ENCODE measurements around the gene TTI1. TPM values are rescaled to one million over a fixed set of nuclear protein-coding genes. Genes with fewer than 3 reads are reported as not detected.

TTI1 gene
- total and polyA plus RNA-seq, 2 of the 13 experiments (the other 11 are each of a cell fraction or from before 2014, with no cell fraction given), result 22.9 to 39.8 TPM

DNA sequence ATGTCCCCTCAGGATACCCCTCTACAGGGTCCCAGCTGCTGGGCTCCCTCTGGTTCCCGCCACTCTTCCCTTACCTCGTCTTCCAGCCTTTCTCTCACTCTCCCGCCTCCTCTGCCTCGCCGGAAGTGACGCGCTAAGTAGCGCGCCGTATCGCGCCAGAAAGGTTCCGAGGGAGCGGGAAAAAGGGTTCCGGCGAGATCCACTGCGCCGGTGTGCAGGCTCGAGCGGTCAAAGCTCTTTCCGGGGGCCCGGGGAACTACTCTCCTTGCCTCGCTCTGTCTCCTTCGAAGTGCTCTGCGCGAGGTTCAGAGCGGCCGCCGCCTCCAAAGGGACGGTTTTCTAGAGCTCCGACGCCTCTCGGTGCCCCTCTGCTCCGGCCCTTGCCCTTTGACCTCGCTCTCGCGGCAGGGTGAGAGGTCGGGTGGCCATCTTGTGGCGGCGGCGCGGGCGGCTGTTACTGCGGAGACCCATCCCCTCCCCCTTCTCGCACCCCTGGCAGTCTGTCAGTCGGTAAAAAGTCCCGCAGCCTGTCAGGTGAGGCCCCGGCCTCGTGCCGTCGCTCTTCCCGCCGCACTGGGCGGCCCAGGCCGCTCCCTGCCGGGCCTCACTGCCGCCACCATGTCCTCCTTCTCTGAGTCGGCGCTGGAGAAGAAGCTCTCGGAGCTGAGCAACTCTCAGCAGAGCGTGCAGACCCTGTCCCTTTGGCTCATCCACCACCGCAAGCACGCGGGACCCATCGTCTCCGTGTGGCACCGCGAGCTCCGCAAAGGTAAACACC lies at the start of gene TTI1, which contains the start of gene RPRD1B (continued):
- TF ChIP-seq, protein P1, sequence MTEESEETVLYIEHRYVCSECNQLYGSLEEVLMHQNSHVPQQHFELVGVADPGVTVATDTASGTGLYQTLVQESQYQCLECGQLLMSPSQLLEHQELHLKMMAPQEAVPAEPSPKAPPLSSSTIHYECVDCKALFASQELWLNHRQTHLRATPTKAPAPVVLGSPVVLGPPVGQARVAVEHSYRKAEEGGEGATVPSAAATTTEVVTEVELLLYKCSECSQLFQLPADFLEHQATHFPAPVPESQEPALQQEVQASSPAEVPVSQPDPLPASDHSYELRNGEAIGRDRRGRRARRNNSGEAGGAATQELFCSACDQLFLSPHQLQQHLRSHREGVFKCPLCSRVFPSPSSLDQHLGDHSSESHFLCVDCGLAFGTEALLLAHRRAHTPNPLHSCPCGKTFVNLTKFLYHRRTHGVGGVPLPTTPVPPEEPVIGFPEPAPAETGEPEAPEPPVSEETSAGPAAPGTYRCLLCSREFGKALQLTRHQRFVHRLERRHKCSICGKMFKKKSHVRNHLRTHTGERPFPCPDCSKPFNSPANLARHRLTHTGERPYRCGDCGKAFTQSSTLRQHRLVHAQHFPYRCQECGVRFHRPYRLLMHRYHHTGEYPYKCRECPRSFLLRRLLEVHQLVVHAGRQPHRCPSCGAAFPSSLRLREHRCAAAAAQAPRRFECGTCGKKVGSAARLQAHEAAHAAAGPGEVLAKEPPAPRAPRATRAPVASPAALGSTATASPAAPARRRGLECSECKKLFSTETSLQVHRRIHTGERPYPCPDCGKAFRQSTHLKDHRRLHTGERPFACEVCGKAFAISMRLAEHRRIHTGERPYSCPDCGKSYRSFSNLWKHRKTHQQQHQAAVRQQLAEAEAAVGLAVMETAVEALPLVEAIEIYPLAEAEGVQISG (CRISPR knock-in tag; IDR thresholded peaks at IDR 0.05), result peak; percentile 97
- TF ChIP-seq ZNF30 (CRISPR knock-in tag; IDR thresholded peaks at IDR 0.05), result peak; percentile 80; the same call in 1 of the 2 replicates
- TF ChIP-seq ZNF263 (CRISPR knock-in tag; IDR thresholded peaks at IDR 0.05), result peak; percentile 32; the same call in 1 of the 2 replicates
- TF ChIP-seq, protein P2, sequence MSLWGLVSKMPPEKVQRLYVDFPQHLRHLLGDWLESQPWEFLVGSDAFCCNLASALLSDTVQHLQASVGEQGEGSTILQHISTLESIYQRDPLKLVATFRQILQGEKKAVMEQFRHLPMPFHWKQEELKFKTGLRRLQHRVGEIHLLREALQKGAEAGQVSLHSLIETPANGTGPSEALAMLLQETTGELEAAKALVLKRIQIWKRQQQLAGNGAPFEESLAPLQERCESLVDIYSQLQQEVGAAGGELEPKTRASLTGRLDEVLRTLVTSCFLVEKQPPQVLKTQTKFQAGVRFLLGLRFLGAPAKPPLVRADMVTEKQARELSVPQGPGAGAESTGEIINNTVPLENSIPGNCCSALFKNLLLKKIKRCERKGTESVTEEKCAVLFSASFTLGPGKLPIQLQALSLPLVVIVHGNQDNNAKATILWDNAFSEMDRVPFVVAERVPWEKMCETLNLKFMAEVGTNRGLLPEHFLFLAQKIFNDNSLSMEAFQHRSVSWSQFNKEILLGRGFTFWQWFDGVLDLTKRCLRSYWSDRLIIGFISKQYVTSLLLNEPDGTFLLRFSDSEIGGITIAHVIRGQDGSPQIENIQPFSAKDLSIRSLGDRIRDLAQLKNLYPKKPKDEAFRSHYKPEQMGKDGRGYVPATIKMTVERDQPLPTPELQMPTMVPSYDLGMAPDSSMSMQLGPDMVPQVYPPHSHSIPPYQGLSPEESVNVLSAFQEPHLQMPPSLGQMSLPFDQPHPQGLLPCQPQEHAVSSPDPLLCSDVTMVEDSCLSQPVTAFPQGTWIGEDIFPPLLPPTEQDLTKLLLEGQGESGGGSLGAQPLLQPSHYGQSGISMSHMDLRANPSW (CRISPR knock-in tag; IDR thresholded peaks at IDR 0.05; ENCODE audit: borderline replicate concordance), result peak; percentile 86
- peak; percentile 82 for TF ChIP-seq SP4 (CRISPR knock-in tag; IDR thresholded peaks at IDR 0.05)
- TF ChIP-seq ZSCAN9 (CRISPR knock-in tag; IDR thresholded peaks at IDR 0.05; ENCODE audit: borderline replicate concordance), result no peak
- TF ChIP-seq PRMT3 (CRISPR knock-in tag; IDR thresholded peaks at IDR 0.05; ENCODE audit: borderline replicate concordance, low read depth), result peak; percentile 74; the same call in 1 of the 2 replicates
- TF ChIP-seq XBP1 (CRISPR knock-in tag; IDR thresholded peaks at IDR 0.05), result peak; percentile 77; the same call in 1 of the 2 replicates
- TF ChIP-seq, protein P3, sequence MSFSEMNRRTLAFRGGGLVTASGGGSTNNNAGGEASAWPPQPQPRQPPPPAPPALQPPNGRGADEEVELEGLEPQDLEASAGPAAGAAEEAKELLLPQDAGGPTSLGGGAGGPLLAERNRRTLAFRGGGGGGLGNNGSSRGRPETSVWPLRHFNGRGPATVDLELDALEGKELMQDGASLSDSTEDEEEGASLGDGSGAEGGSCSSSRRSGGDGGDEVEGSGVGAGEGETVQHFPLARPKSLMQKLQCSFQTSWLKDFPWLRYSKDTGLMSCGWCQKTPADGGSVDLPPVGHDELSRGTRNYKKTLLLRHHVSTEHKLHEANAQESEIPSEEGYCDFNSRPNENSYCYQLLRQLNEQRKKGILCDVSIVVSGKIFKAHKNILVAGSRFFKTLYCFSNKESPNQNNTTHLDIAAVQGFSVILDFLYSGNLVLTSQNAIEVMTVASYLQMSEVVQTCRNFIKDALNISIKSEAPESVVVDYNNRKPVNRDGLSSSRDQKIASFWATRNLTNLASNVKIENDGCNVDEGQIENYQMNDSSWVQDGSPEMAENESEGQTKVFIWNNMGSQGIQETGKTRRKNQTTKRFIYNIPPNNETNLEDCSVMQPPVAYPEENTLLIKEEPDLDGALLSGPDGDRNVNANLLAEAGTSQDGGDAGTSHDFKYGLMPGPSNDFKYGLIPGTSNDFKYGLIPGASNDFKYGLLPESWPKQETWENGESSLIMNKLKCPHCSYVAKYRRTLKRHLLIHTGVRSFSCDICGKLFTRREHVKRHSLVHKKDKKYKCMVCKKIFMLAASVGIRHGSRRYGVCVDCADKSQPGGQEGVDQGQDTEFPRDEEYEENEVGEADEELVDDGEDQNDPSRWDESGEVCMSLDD (CRISPR knock-in tag; IDR thresholded peaks at IDR 0.05; ENCODE audit: borderline replicate concordance), result no peak
- peak; percentile 63 for TF ChIP-seq ZNF552 (CRISPR knock-in tag; IDR thresholded peaks at IDR 0.05; ENCODE audit: borderline replicate concordance)
- peak; percentile 13; the same call in 1 of the 2 replicates for TF ChIP-seq MAFG (CRISPR knock-in tag; IDR thresholded peaks at IDR 0.05)
- TF ChIP-seq, protein P4, sequence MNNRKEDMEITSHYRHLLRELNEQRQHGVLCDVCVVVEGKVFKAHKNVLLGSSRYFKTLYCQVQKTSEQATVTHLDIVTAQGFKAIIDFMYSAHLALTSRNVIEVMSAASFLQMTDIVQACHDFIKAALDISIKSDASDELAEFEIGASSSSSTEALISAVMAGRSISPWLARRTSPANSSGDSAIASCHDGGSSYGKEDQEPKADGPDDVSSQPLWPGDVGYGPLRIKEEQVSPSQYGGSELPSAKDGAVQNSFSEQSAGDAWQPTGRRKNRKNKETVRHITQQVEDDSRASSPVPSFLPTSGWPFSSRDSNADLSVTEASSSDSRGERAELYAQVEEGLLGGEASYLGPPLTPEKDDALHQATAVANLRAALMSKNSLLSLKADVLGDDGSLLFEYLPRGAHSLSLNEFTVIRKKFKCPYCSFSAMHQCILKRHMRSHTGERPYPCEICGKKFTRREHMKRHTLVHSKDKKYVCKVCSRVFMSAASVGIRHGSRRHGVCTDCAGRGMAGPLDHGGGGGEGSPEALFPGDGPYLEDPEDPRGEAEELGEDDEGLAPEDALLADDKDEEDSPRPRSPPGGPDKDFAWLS (CRISPR knock-in tag; IDR thresholded peaks at IDR 0.05; ENCODE audit: borderline replicate concordance), result no peak
- TF ChIP-seq ZNF564 (CRISPR knock-in tag; IDR thresholded peaks at IDR 0.05), result no peak
- TF ChIP-seq RBAK (CRISPR knock-in tag; IDR thresholded peaks at IDR 0.05), result 0 out of 2 replicates have a peak, but pooled peaks have one; percentile 51
- TF ChIP-seq TBP (CRISPR knock-in tag; IDR thresholded peaks at IDR 0.05), result no peak
- TF ChIP-seq, protein P5, sequence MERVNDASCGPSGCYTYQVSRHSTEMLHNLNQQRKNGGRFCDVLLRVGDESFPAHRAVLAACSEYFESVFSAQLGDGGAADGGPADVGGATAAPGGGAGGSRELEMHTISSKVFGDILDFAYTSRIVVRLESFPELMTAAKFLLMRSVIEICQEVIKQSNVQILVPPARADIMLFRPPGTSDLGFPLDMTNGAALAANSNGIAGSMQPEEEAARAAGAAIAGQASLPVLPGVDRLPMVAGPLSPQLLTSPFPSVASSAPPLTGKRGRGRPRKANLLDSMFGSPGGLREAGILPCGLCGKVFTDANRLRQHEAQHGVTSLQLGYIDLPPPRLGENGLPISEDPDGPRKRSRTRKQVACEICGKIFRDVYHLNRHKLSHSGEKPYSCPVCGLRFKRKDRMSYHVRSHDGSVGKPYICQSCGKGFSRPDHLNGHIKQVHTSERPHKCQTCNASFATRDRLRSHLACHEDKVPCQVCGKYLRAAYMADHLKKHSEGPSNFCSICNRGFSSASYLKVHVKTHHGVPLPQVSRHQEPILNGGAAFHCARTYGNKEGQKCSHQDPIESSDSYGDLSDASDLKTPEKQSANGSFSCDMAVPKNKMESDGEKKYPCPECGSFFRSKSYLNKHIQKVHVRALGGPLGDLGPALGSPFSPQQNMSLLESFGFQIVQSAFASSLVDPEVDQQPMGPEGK (CRISPR knock-in tag; IDR thresholded peaks at IDR 0.05), result peak; percentile 55; the same call in 1 of the 2 replicates

All from HepG2 (cell line).